HepG2 (cell line): Measurements from ENCODE around the gene RBM12.

Experiments used
- CBX5 ChIP-seq: sonication (generic); formaldehyde crosslinking; IDR thresholded peaks from 2 replicates; pipeline ENCODE4 v1.4.0; 2020; ENCODE audit warnings: missing genetic modification reagents, borderline replicate concordance
- CREB1 ChIP-seq, 2 experiments: fragments of 450-650 bp in 1 of 2; IDR thresholded peaks; 2 replicates each; pipeline ENCODE4 v1.6.1; 2016 to 2017; ENCODE audit warnings: control low read depth in 1 of 2, mild to moderate bottlenecking in 1 of 2, missing compliant biosample characterization in 1 of 2, missing genetic modification characterization in 1 of 2
- GABPA ChIP-seq, 2 experiments: IDR thresholded peaks; 2 replicates each; pipeline ENCODE4 v1.6.1; 2011 to 2016; ENCODE audit warnings: low read depth in 2 of 2, low read length in 1 of 2, missing biosample characterization in 1 of 2, missing genetic modification characterization in 1 of 2
- HCFC1 ChIP-seq: fragments of 150-350 bp; IDR thresholded peaks from 2 replicates; pipeline ENCODE4 v1.6.1; 2014; ENCODE audit warnings: low read depth, low read length
- NR2F6 ChIP-seq, 2 experiments: IDR thresholded peaks; 2 replicates each; pipeline ENCODE4 v1.6.1; 2016; ENCODE audit warnings: antibody characterized with exemption in 1 of 2, mild to moderate bottlenecking in 1 of 2
- POLR2AphosphoS5 ChIP-seq: IDR thresholded peaks from 2 replicates; pipeline ENCODE4 v1.6.1; 2012; ENCODE audit warnings: low read depth, low read length
- POLR2G ChIP-seq: fragments of 200-400 bp; formaldehyde crosslinking; IDR thresholded peaks from 2 replicates; pipeline ENCODE4 v1.6.1; 2018; ENCODE audit warnings: mild to moderate bottlenecking, low read depth, low read length, moderate library complexity
- WIZ ChIP-seq: sonication (generic); formaldehyde crosslinking; IDR thresholded peaks from 2 replicates; pipeline ENCODE4 v1.5.1; 2020; ENCODE audit warnings: mild to moderate bottlenecking, missing genetic modification reagents
- ZBTB8A ChIP-seq: sonication (generic); formaldehyde crosslinking; IDR thresholded peaks from 2 replicates; pipeline ENCODE4 v1.4.0; 2020; ENCODE audit warnings: mild to moderate bottlenecking, low read depth, missing genetic modification reagents, borderline replicate concordance
- TF ChIP-seq, protein P1 (sequence below): sonication (generic); formaldehyde crosslinking; IDR thresholded peaks from 2 replicates; pipeline ENCODE4 v1.5.0; 2020; ENCODE audit warnings: mild to moderate bottlenecking, missing genetic modification reagents, moderate library complexity
- TF ChIP-seq, protein P2 (sequence below): sonication (generic); formaldehyde crosslinking; IDR thresholded peaks from 2 replicates; pipeline ENCODE4 v1.4.0; 2020; ENCODE audit warnings: missing genetic modification reagents
- TF ChIP-seq, protein P3 (sequence below): sonication (generic); formaldehyde crosslinking; IDR thresholded peaks from 2 replicates; pipeline ENCODE4 v1.8.0; 2022; ENCODE audit warnings: mild to moderate bottlenecking, missing genetic modification reagents

DNA sequence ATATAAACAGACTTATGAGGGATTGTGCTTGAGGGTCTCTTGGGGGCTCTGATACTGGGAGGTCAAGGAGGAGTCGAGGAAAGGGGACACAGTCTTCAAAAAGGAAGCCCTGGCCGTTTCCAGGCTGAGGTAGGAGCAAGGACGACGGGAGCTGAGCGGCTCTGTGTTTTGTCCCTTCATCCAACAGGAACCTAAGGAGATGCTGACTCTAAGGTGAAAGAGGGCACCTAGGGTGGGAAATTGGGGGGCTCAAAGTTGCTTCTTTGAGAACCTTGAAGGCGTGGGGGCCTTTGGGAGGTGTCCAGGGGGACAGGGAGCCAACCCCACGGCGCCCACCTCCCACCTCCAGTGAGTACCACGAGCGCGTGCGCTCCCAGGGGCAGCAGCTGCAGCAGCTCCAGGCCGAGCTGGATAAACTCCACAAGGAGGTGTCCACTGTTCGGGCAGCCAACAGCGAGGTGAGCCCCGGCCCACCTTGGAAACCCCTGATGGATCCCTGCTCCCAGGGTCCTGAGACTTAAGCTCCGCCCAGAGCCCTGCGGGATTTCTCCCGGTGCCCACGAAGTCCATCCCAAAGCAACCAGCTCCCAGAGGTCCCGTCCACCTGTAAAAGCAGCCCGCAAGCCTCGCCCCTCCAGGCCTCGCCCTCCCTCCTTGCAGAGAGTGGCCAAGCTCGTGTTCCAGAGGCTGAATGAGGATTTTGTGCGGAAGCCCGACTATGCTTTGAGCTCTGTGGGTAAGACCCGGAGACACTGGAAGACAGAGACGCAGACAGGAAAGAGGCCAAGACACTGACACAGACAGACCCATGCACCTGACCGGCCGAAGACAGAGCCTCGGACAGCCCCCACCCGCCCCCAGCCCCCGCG lies 46.2 kb downstream of the RBM12 start:
- TF ChIP-seq POLR2G (peak; percentile 11; the same call in 1 of the 2 replicates), HCFC1 (no peak), WIZ (CRISPR knock-in tag) (no peak), GABPA (IDR thresholded peaks at IDR 0.05; ENCODE audit: low read depth, low read length) (no peak), GABPA (CRISPR knock-in tag; IDR thresholded peaks at IDR 0.05; ENCODE audit: low read depth) (no peak), CREB1 (IDR thresholded peaks at IDR 0.05) (no peak), CREB1 (CRISPR knock-in tag; IDR thresholded peaks at IDR 0.05) (no peak), ZBTB8A (CRISPR knock-in tag) (no peak), CBX5 (CRISPR knock-in tag) (no peak; the same call in 1 of the 2 replicates), POLR2AphosphoS5 (no peak), NR2F6 (IDR thresholded peaks at IDR 0.05) (no peak), NR2F6 (CRISPR knock-in tag; IDR thresholded peaks at IDR 0.05) (no peak; the same call in 1 of the 2 replicates)
- TF ChIP-seq, protein P1, sequence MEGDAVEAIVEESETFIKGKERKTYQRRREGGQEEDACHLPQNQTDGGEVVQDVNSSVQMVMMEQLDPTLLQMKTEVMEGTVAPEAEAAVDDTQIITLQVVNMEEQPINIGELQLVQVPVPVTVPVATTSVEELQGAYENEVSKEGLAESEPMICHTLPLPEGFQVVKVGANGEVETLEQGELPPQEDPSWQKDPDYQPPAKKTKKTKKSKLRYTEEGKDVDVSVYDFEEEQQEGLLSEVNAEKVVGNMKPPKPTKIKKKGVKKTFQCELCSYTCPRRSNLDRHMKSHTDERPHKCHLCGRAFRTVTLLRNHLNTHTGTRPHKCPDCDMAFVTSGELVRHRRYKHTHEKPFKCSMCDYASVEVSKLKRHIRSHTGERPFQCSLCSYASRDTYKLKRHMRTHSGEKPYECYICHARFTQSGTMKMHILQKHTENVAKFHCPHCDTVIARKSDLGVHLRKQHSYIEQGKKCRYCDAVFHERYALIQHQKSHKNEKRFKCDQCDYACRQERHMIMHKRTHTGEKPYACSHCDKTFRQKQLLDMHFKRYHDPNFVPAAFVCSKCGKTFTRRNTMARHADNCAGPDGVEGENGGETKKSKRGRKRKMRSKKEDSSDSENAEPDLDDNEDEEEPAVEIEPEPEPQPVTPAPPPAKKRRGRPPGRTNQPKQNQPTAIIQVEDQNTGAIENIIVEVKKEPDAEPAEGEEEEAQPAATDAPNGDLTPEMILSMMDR (CRISPR knock-in tag) = no peak; the same call in 1 of the 2 replicates
- TF ChIP-seq, protein P2, sequence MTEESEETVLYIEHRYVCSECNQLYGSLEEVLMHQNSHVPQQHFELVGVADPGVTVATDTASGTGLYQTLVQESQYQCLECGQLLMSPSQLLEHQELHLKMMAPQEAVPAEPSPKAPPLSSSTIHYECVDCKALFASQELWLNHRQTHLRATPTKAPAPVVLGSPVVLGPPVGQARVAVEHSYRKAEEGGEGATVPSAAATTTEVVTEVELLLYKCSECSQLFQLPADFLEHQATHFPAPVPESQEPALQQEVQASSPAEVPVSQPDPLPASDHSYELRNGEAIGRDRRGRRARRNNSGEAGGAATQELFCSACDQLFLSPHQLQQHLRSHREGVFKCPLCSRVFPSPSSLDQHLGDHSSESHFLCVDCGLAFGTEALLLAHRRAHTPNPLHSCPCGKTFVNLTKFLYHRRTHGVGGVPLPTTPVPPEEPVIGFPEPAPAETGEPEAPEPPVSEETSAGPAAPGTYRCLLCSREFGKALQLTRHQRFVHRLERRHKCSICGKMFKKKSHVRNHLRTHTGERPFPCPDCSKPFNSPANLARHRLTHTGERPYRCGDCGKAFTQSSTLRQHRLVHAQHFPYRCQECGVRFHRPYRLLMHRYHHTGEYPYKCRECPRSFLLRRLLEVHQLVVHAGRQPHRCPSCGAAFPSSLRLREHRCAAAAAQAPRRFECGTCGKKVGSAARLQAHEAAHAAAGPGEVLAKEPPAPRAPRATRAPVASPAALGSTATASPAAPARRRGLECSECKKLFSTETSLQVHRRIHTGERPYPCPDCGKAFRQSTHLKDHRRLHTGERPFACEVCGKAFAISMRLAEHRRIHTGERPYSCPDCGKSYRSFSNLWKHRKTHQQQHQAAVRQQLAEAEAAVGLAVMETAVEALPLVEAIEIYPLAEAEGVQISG (CRISPR knock-in tag) = no peak
- TF ChIP-seq, protein P3, sequence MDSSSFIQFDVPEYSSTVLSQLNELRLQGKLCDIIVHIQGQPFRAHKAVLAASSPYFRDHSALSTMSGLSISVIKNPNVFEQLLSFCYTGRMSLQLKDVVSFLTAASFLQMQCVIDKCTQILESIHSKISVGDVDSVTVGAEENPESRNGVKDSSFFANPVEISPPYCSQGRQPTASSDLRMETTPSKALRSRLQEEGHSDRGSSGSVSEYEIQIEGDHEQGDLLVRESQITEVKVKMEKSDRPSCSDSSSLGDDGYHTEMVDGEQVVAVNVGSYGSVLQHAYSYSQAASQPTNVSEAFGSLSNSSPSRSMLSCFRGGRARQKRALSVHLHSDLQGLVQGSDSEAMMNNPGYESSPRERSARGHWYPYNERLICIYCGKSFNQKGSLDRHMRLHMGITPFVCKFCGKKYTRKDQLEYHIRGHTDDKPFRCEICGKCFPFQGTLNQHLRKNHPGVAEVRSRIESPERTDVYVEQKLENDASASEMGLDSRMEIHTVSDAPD (CRISPR knock-in tag) = no peak
